ENCODE results near the gene TUBB8.
"Not testable (repeated sequence)": the region's sequence is repeated elsewhere in the genome, so short reads cannot be mapped to it uniquely, and the experiment has no call there.

Gene TUBB8

GRCh38 chr10:13315-13635 lies 35.8 kb downstream of the TUBB8 start:
- DNase-seq = not testable (repeated sequence)

DNA sequence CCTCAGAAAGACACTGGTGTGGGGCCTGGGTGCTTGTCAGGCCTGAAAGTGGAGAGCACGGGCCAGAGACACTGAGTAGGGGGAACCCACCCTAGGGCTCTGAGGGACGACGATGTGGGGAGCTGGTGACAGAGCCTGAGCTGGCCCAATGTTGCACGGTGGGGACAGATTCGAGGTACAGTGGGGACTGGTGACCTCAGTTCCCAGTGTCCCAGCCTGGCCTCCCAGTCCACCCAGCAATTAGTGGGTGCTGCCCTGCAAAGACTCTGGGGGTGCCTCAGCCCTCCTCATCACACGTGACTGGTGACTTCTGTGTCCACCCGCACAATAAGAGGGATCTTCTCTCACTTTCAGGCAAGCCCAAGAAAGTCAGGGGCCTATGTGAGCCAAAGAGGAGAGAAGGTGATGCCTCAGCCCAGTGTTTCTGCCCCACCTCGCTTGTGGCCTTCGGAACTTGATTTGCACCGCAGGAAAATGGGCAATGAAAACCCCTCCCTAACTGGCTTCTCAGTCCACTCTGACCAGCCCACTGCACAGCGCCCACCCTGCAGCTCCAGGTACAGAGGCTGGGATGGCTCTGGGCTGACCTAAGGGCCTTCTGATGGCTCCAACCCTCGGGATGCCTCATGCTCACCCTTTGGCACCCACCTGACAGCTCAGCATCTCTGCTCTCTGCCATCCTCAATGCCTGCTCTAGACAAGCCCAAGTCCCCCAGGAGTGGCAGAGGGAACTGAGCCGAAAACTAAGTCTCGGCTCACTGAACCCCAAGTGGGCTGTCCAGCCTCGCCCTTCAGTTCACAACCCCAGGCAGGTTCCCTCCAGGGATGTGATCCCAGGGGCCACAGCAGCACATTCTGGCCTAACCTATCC lies 36.4 kb downstream of the TUBB8 start:
- DNase-seq = not testable (repeated sequence)

GRCh38 chr10:11260-11659 lies 37.8 kb downstream of the TUBB8 start:
- DNase-seq = not testable (repeated sequence)

DNA sequence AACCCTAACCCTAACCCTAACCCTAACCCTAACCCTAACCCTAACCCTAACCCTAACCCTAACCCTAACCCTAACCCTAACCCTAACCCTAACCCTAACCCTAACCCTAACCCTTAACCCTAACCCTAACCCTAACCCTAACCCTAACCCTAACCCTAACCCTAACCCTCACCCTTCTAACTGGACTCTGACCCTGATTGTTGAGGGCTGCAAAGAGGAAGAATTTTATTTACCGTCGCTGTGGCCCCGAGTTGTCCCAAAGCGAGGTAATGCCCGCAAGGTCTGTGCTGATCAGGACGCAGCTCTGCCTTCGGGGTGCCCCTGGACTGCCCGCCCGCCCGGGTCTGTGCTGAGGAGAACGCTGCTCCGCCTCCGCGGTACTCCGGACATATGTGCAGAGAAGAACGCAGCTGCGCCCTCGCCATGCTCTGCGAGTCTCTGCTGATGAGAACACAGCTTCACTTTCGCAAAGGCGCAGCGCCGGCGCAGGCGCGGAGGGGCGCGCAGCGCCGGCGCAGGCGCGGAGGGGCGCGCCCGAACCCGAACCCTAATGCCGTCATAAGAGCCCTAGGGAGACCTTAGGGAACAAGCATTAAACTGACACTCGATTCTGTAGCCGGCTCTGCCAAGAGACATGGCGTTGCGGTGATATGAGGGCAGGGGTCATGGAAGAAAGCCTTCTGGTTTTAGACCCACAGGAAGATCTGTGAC lies 38.7 kb downstream of the TUBB8 start:
- DNase-seq = not testable (repeated sequence)

Data from NCI-H146 (cell line).